GM21619 (cell line): ENCODE measurements around the gene UTS2R.
"Not testable (repeated sequence)": the region's sequence is repeated elsewhere in the genome, so short reads cannot be mapped to it uniquely, and the experiment has no call there.

ENCODE experiments used
- ATAC-seq: cut with Tn5 transposase; IDR thresholded peaks from one replicate; pipeline ENCODE4 v1.9.1; 2021; ENCODE audit not compliant: unreplicated experiment

The UTS2R gene

DNA sequence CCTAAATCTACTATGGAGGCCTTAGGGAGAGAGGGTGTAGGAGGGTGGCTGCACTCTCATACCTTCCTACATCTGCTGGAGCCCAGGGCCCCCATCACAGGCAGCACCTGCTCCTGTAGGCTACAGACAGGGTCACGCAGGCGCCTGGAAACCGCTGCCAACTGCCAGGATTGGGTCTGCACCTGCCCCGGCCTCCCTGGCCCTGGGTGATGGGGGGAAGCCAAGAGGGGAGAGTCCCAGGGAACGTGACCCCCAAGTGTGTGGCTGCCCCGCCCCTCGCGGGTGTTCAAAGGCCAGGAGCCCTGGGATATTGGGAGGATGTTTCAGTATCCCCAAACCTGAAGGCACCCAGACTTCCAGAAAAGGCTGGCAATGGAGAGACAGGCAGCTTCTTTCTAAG lies 18.1 kb upstream of the UTS2R start:
- no peak for ATAC-seq

DNA sequence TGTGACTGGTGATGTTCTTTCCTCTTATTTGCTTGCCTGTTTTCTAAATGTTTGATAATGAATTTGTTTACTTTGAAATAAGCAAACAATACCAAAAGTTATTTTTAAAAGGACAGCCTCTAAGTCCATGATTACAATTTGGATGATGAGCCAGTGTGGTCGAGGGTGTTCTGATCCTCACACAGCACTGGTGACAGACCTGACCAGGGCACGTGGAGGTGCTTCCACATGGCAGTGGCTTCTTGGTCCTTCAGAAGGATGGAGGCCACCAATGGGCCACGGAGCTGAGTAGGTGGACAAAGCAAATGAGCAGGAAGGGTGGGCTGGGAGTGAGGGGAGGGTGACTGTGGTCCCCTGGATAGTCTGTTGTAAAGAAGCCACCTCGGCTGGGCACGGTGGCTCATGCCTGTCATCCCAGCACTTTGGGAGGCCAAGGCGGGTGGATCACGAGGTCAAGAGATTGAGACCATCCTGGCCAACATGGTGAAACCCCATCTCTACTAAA lies 16.7 kb upstream of the UTS2R start:
- ATAC-seq, result no peak

DNA sequence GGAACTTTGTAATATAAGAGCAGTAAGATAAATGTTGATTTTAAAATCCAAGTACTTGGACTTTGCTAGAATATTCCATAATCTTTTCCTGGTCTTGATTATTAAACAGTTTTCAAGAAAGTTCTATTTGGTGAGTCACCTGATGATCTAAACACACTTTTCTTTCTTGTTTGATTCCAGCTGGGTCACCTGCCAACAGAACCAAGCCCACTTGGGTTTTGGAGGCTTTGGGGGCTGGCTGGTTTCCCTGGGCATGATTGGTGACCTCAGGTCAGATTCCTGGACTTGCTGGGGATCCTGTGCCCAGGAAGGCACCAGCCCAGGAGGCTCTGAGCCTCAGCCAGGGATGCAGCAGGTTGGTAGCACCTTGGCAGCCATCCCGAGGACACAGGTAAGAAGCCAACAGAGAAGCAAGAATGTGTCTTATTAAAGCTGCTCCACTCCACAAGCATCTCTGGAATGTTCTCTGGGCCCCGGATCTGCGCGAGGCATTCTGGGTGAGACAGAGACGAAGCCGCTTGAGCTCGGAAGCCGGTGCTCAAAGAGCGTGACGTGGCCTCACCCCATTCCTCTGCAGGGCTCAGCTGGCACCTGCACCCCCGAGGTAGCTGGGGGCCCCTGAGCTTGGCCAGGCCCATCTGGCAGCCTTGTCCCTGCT lies 15.7 kb upstream of the UTS2R start:
- no peak for ATAC-seq

DNA sequence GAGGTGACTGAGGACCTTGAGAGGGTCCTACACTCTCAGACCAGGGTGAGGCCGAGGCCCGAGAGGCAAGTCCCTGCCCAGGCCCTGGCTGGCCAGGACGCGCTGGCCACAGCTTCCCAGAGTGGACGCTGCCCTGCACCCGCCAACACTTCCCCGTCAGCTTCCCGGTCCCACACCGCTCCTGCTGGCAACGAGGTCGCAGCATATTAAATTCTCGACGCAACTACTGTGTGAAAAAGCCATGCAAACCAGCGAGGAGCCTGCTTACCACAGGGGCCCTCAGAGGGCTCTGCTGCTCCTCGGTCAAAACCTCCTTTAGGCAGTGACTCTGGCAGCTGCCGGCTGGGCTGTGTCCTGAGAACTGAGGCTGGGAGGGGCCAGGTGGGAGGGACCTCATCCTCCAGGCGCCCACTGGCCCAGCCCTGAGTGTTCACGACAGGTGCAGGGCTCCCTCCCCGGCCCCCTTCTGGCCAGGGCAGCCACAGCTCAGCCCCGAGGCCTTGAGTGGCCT lies 14.7 kb upstream of the UTS2R start:
- ATAC-seq, result no peak

DNA sequence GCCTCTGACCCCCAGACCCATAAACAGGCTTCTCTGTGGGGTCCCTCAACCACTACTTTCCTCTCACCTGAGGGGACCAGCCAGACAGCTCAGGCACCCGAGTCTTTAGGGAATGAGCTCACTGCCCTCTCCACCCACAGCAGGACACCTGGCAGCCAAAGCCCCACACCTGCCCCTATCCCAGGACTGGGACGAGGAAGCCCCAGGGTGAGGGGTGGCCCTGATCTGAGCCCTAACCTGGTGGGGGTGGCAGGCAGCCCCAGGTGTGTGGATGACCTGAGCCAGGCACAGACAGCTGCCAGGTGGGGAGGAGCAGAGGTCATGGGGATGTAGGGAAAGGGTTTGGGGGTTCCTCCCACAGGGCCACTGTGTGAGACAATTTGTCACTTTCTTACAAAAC lies 14.2 kb upstream of the UTS2R start:
- no peak for ATAC-seq

DNA sequence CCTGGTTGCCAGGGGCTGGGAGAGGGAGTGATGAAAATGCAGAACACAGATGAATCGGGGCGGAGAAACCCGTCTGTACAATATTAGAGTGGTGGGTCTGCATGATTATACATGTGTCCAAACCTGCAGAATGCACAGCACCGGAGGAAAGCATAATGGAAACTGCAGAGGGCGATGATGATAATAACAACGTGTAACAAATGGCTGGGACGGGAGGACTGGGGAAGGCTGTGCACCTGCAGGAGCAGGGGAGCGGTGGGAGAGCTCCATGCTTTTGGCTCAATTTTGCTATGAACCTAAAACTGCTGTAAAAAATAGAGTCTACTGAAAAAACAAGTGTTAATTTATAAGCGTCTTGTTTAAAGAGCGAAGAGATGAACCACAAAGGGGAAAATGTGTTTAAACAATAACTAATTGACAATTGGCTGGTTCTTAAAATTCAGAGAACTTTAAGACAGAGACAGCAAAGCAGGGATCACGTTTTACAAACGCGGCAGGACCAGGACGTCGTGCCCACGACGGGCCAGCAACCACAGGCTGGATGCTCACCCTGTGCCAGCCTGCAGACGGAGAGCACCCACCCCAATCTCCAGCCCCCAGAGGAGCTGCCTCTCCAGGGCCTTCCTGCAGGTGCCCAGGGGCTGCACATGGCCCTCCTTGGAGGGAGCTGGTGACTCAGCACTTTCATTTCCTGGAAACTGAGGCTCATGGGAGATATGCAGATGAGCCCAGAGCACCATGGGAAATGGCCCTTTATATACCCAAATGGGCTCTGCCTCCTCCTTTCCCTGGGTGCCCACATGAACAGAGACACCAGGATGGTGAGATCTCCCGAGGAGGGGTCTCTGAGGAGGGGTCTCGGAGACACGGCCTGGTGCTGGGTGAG lies 12.9 kb upstream of the UTS2R start, which contains the start of gene TEX19:
Gene TEX19 (plus strand): TSS at position 783 of the 886 bp plus-strand sequence. CDS start 2,904 bp downstream, outside the sequence.
- no peak for ATAC-seq

DNA sequence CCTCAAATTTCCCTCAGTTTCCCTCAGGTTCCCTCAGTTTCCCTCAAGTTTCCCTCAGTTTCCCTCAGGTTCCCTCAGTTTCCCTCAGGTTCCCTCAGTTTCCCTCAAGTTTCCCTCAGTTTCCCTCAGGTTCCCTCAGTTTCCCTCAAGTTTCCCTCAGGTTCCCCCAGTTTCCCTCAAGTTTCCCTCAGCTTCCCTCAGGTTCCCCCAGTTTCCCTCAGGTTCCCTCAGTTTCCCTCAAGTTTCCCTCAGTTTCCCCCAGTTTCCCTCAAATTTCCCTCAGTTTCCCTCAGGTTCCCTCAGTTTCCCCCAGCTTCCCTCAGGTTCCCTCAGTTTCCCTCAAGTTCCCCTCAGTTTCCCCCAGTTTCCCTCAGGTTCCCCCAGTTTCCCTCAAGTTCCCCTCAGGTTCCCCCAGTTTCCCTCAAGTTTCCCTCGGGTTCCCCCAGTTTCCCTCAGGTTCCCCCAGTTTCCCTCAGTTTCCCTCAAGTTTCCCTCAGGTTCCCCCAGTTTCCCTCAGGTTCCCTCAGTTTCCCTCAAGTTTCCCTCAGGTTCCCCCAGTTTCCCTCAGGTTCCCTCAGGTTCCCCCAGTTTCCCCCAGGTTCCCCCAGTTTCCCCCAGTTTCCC lies 12.0 kb upstream of the UTS2R start:
- ATAC-seq, result not testable (repeated sequence)

DNA sequence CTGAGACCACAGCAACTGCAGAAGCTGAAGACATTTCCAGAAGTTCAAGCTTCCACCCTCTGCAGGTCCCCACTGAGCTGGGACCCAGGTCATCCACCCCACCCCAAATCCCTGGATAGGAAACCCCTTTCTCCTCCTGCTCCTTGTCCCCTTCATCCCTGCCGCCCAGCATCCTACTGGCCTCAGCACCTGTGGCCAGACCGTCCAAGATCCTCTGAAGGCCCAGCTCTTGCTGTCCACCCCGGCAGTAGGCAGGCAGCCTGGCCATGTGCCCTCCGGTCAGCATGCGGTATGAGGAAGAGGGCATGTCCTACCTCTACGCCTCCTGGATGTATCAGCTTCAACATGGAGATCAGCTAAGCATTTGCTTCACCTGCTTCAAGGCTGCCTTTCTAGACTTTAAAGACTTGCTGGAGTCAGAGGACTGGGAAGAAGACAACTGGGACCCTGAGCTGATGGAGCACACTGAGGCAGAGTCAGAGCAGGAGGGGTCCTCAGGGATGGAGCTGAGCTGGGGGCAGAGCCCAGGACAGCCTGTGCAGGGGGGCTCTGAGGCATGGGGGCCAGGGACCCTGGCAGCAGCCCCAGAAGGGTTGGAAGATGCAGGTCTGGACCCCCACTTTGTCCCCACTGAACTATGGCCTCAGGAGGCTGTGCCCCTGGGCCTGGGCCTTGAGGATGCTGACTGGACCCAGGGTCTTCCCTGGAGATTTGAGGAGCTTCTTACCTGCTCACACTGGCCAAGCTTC lies 9.5 kb upstream of the UTS2R start:
- ATAC-seq, result no peak

DNA sequence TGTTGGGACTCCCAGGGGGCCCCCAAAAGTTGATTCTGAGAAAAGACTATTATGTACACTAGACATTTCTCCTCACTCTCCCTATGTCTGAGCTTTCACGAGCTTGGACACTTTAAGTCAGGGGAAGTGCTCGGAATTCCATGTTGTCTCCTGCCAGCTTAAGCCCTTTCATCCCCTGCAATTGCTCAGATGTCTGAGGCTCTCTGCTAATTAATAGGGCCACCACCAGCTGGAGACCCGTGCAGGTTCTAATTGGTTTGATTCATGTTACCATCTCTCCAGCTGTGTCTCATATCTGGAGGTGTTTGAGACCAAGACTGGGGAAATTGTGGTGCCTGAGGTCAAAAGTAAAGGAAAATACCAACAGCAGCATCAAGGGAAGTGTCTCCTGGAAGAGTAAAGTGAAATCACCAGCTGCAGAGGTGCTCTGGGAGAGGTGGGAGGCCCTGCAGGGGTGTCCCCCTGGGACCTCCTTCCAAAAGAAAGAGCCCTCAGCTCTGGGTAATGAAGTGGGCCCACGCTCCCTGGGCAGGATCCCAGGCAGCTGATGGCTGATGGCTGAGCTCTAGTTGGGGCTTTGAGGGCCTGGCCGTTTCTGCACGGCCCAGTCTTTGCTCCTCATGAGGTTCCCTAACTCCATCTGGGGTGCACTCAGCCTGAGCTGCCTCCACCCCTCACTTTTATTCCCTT lies 5.8 kb upstream of the UTS2R start:
- no peak for ATAC-seq

DNA sequence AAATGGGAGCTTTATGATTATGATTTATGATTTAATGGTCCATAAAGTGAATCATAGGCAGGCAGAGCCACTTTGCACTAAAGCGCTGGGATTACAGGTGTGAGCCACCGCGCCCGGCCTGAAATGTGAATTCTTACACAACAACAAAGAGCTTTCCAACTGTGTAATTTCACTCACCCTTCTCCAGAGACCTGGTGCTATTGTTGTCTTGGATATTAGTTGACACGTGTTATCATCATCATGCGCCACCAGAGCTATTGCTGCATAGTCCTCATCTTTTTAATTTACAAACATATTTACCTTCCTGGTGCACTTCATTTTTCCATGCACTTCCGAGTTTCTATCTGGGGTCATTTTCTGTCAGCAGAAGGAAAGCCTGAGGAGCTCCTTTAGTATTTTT lies 4.8 kb upstream of the UTS2R start:
- ATAC-seq, result no peak

DNA sequence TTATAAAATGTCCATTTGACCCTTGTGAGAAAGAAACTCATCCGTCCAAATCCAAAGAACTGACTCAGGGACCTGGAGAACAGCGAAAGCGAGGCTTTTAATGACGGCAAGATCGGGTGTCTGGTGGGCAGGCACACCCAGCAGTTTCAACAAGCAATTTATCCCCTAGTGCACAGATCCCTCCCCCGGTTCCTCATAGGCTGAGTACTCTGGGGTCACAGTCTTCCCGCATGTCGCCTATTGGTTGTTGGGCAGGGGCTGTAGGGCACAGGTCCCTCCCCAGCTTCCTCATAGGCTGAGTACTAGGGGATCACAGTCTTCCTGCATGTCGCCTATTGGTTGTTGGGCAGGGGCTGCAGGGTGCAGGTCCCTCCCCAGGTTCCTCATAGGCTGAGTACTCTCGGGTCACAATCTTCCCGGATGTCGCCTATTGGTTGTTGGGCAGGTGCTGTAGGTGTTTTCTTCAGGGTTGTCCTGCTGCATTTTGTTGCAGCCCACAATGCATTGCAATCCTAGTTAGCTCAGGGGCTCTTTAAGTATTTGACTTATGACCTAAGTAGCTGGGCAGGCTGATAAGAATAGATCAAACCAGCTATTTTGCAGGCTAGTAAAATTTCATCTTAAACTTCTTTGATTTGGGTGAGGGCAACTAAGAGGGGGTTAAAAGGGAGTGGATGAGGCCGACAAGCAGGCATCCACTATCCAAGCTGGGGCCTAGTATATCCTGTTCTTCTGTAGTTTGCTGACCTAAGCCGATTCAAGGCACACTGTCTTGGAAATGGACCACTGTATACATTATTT lies 3.6 kb upstream of the UTS2R start:
- ATAC-seq, result no peak

DNA sequence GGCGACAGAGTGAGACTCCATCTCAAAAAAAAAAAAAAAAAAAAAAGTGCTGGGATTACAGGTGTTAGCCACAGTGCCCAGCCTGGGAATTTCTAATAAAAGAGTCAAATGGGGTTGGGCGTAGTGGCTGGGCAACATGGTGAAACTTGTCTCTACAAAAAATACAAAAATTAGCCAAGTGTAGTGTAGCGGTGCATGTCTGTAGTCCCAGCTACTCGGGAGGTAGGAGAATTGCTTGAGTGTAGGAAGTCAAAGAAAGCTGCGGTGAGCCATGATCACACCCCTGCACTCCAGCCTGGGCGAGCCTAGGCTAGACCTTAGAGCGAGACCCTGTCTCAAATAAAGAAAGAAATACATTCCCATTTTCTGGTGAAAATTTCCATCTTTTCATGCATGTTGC lies 2.4 kb upstream of the UTS2R start:
- ATAC-seq, result no peak

DNA sequence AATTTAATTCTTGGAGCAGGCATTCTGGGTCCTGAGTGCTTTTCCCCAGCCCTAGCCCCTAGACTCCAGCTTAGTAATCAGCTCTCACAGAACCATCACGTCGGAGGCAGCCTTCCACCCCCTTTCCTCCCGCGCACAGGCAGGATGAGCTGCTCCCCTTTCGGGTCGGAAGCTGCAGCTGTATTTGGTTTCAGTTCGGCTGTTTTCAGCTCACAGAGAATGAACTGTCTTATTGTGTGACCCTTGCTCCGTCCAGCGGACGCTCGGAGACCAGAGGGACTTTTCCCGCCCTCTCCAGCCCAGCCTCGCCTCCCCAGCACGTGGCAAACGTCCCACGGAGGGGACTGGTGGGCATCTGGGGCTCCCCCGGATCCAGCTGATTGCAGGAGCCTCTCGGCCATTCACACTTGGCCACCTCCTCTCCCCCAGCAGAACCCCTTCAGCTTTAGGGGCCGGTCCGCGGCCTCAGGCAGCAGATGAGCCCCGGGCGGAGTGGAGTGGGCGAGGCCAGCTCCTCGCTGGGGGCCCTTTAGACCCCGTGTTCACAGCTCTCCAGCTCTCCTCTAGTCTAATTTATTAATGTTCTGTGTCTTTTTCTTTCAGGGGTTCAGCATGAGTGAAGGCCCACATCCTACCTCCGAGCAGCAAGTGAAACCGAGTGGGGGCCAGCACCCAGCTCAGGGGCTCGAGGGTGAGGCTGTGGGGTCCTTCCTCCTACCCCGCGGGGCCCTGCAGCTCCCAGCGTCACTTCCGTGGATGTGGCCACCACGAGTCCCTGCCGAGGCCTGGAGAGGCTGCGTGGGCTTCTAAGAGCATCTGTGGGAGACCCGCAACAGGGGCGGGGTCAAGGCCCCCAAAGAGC lies 863 bp upstream of the UTS2R start:
- peak; percentile 64 for ATAC-seq

DNA sequence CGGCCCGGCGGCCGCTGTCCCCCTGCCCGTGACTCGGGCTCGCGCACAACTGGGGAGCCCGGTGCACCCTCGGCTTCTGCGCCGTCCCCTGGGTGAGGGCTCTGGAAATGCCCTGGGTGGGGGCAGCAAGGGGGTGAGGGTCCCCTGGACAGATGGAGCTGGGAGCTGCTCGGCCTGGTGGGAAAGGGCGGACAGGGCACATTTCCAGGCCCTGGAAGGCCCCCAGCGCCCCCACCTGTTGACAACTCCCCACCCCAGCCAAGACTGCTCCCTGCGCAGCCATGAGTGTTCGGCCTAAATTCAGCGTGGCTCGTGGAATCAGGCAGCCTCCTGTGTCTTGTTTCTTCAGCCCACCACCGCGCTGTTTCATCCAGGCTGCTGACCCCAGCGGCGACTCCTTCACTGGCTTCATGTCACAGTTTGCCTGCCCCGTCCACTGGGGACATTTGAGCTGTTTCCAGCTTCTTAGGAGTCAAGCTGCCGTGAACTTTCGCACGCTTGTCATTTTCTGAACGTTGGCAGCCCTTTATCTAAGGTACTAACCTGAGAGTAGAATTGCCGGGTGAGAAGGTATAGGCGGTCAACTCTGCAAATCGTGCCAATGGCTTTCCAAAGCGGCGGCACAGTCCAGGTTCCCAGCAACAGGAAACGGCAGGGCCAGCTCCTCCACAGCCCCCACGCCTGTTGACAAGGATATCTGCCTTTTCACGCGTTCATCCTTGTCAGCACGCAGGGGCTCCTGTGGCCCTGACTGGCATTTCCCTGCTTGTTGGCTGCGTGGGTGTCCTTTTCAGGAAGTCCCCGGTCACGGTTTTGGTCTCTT lies 895 bp downstream of the UTS2R start:
- ATAC-seq, result no peak

DNA sequence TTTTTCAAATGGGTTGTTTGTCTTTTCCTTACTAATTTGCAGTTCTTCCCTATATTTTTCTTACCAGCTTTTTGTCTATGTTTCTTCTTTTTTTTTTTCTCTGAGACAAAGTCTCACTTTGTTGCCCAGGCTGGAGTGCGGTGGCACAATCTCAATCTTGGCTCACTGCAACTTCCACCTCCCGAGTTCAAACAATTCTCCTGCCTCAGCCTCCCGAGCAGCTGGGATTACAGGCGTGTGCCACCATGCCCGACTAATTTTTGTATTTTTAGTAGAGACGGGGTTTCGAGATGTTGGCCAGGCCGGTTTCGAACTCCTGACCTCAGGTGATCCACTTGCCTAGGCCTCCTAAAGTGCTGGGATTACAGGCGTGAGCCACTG lies 1.5 kb downstream of the UTS2R start:
- not testable (repeated sequence) for ATAC-seq

DNA sequence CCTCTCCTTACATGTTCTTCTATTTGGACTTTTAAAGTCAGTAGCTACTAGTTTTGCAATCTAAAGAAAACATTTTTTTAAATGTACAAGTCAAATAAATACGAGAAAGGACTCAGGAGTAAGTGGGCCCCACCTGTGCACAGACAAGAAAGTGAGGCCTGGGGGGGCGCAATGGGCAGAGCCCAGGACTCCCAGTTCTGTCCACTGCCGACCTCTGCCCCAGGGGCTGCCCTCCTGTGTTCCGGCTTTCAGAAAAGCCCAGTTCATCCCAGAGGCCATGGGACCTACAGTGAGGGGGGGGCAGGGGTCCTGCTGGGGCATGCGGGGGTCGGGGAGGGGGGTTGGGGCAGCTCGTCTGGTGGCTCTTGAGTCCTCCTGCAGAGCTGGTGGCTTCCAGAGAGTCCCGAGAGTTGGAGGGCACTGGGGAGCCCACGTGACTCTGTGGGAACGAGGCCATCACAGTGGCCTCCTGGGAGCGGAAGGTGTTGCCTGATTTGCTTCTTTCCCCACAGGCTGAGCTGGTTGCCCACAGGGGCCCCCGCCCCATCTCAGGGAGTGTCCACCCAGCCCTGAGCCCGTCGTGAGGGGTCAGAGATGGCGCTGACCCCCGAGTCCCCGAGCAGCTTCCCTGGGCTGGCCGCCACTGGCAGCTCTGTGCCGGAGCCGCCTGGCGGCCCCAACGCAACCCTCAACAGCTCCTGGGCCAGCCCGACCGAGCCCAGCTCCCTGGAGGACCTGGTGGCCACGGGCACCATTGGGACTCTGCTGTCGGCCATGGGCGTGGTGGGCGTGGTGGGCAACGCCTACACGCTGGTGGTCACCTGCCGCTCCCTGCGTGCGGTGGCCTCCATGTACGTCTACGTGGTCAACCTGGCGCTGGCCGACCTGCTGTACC lies 2.4 kb downstream of the UTS2R start:
- ATAC-seq, result no peak
